ENCODE measurements around the gene RMRP. TPM values are rescaled to one million over a fixed set of nuclear protein-coding genes. Genes with fewer than 3 reads are reported as not detected.

Gene RMRP
- total and polyA plus RNA-seq, 9 of the 15 experiments (the other 6 are each of a cell fraction or from before 2014, with no cell fraction given) = 75.7 to 89,974 (median 13,378) TPM; not detected in 3

- TF ChIP-seq SUPT5H (IDR thresholded peaks at IDR 0.05) (peak; percentile 69), MTA1 (IDR thresholded peaks at IDR 0.05; ENCODE audit: borderline replicate concordance) (no peak), EHMT2 (IDR thresholded peaks at IDR 0.05) (no peak), CXXC5 (CRISPR knock-in tag; IDR thresholded peaks at IDR 0.05) (peak; percentile 83), SMARCA5 (IDR thresholded peaks at IDR 0.05) (no peak), STAT5A (IDR thresholded peaks at IDR 0.05; ENCODE audit: borderline replicate concordance, low read length) (no peak), ZNF12 (CRISPR knock-in tag; IDR thresholded peaks at IDR 0.05) (no peak), ZNF696 (CRISPR knock-in tag; conservative IDR thresholded peaks at IDR 0.05) (no peak), TEAD4 (IDR thresholded peaks at IDR 0.05; ENCODE audit: low read length) (no peak), TEAD4 (CRISPR knock-in tag; IDR thresholded peaks at IDR 0.05; ENCODE audit: borderline replicate concordance) (no peak), SRSF7 (optimal IDR thresholded peaks at IDR 0.05; ENCODE audit: low read depth, low read length) (no peak), ZNF354B (CRISPR knock-in tag; IDR thresholded peaks at IDR 0.05) (no peak), SMARCA4 (IDR thresholded peaks at IDR 0.05) (no peak), ZNF77 (CRISPR knock-in tag; IDR thresholded peaks at IDR 0.05) (no peak), C11orf30 (IDR thresholded peaks at IDR 0.05; ENCODE audit: low read depth) (no peak), POLR2G (IDR thresholded peaks at IDR 0.05; ENCODE audit: low read depth, low read length) (peak; percentile 92)
- TF ChIP-seq, protein P1, sequence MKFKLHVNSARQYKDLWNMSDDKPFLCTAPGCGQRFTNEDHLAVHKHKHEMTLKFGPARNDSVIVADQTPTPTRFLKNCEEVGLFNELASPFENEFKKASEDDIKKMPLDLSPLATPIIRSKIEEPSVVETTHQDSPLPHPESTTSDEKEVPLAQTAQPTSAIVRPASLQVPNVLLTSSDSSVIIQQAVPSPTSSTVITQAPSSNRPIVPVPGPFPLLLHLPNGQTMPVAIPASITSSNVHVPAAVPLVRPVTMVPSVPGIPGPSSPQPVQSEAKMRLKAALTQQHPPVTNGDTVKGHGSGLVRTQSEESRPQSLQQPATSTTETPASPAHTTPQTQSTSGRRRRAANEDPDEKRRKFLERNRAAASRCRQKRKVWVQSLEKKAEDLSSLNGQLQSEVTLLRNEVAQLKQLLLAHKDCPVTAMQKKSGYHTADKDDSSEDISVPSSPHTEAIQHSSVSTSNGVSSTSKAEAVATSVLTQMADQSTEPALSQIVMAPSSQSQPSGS (CRISPR knock-in tag; IDR thresholded peaks at IDR 0.05) = no peak
- TF ChIP-seq, protein P2, sequence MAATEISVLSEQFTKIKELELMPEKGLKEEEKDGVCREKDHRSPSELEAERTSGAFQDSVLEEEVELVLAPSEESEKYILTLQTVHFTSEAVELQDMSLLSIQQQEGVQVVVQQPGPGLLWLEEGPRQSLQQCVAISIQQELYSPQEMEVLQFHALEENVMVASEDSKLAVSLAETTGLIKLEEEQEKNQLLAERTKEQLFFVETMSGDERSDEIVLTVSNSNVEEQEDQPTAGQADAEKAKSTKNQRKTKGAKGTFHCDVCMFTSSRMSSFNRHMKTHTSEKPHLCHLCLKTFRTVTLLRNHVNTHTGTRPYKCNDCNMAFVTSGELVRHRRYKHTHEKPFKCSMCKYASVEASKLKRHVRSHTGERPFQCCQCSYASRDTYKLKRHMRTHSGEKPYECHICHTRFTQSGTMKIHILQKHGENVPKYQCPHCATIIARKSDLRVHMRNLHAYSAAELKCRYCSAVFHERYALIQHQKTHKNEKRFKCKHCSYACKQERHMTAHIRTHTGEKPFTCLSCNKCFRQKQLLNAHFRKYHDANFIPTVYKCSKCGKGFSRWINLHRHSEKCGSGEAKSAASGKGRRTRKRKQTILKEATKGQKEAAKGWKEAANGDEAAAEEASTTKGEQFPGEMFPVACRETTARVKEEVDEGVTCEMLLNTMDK (IDR thresholded peaks at IDR 0.05; ENCODE audit: borderline replicate concordance, insufficient read depth, low read depth, low read length, poor library complexity, severe bottlenecking) = peak; percentile 42
Observed at GRCh38 chr9:35664531-35665470, 7.0 kb upstream of the RMRP start, which contains the start of gene ARHGEF39 (continued).
